ENCODE data around the gene FAM53B.

- TF ChIP-seq, protein P1, sequence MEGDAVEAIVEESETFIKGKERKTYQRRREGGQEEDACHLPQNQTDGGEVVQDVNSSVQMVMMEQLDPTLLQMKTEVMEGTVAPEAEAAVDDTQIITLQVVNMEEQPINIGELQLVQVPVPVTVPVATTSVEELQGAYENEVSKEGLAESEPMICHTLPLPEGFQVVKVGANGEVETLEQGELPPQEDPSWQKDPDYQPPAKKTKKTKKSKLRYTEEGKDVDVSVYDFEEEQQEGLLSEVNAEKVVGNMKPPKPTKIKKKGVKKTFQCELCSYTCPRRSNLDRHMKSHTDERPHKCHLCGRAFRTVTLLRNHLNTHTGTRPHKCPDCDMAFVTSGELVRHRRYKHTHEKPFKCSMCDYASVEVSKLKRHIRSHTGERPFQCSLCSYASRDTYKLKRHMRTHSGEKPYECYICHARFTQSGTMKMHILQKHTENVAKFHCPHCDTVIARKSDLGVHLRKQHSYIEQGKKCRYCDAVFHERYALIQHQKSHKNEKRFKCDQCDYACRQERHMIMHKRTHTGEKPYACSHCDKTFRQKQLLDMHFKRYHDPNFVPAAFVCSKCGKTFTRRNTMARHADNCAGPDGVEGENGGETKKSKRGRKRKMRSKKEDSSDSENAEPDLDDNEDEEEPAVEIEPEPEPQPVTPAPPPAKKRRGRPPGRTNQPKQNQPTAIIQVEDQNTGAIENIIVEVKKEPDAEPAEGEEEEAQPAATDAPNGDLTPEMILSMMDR (conservative IDR thresholded peaks at IDR 0.05; ENCODE audit: low read length): no peak
- no peak for TF ChIP-seq EZH2phosphoT487 (IDR thresholded peaks at IDR 0.05; ENCODE audit: borderline replicate concordance, low read depth, low read length)
Measured at GRCh38 chr10:124591123-124591495, 153.1 kb downstream of the FAM53B start.
